KOPT-K1 (cell line): ENCODE data around the gene FAM25A.
"Not testable (repeated sequence)": the region's sequence is repeated elsewhere in the genome, so short reads cannot be mapped to it uniquely, and the experiment has no call there.

ENCODE experiments used
- H3K27ac ChIP-seq: fragments of 200-600 bp; sonication (generic); 2 replicates; pipeline ENCODE4 v1.5.1; 2016; ENCODE audit warnings: antibody characterized with exemption, mild to moderate bottlenecking, low read depth, low read length; ENCODE audit not compliant: poor library complexity, severe bottlenecking
- H3K36me3 ChIP-seq: fragments of 200-600 bp; sonication (generic); 2 replicates; pipeline ENCODE4 v1.5.1; 2017; ENCODE audit warnings: antibody characterized with exemption, mild to moderate bottlenecking, low read length, moderate library complexity; ENCODE audit not compliant: insufficient read depth
- H3K9me3 ChIP-seq: fragments of 200-600 bp; sonication (generic); 2 replicates; pipeline ENCODE4 v1.5.1; 2017; ENCODE audit warnings: antibody characterized with exemption, low read length, mild to moderate bottlenecking; ENCODE audit not compliant: insufficient read depth, poor library complexity, severe bottlenecking

FAM25A gene

DNA sequence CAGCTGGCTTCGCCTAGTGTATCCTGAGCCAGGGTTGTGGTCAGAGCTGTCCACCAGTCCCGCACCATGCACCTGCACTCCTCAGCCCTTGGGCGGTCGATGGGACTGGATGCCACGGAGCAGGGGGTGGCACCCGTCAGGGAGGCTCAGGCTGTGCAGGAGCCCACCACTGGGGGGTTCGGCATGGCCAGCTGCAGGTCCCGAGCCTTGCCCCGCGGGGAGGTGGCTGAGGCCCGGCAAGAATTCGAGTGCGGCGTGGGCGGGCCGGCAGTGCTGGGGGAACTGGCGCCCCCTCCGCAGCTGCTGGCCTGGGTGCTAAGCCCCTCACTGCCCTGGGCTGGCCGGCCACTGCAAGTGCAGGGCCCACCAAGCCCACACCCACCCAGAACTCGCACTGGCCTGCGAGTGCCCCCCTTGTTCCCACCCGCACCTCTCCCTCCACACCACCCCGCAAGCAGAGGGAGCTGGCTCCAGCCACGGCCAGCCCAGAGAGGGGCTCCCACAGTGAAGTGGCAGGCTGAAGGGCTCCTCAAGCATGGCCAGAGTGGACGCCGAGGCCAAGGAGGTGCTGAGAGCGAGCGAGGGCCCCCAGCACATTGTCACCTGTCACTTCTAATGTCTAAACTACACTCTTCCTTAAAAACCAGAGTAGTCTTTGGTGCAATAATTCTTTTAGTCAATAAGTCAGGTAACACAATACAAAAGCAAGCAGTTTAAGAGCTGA lies 11.0 kb downstream of the FAM25A start:
- Histone ChIP-seq H3K27ac (no peak overlapping the region), H3K9me3 (no peaks in the 10 kb centered on the region), H3K36me3 (no peaks in the 10 kb centered on the region)

DNA sequence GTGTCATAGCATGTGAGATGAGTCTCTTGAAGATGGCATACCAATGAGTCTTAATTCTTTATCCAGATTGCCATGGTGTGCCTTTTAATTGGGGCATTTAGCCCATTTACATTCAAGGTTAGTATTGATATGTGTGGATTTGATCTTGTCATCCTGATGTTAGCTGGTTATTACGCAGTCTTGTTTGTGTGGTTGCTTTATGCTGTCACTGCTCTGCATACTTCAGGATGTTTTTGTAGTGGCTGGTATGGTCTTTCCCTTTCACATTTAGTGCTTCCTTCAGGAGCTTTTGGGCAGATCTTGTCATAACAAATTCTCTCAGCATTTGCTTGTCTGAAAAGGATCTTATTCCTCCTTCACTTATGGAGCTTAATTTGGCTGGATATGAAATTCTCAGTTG lies 16.5 kb downstream of the FAM25A start:
- Histone ChIP-seq H3K27ac (no peak overlapping the region), H3K36me3 (no peaks in the 10 kb centered on the region), H3K9me3 (no peaks in the 10 kb centered on the region)

DNA sequence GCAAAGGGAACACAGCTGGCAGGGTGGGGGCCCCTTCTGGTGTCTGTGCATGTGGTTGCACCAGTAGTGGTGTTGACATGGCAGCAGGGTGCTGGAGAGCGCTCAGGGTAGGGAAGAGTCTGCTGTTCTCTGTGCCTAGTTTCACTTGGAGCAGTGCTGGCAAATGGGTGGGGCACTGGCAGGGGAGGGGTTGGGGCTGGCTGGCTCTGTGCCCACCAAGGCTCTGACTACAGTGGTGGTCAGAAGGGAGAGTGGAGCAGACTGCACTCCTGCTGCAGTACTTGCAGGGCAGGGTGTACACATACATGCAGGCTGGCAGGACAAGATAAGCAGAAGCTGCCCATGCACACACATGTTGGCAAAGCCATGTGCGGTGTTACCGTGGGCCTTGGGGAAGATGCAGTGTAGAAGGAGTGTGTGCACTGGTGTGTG lies 18.2 kb downstream of the FAM25A start:
- no peaks in the 10 kb centered on the region for H3K9me3 ChIP-seq
- no peak overlapping the region for H3K27ac ChIP-seq
- H3K36me3 ChIP-seq: no peaks in the 10 kb centered on the region

DNA sequence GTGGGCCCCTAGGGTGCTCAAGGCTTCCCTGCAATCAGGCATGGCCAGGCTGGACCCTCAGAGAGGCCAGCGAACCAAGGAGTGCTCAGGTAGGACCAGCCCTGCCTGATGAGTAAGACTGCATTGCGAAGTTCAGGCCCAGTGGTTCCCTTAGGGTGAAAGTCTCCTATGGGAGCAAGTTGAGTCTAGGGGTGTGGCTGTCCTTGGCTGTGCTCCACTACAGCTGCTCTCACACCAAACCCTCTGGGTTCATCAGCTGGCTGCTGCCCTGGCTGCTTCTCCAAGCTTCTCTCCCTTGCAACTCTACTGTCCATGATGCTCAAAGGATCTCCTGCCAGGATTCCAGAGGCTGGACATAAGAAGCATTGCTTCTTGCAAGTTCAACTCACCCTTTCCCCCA lies 18.7 kb downstream of the FAM25A start:
- H3K27ac ChIP-seq: no peak overlapping the region
- H3K36me3 ChIP-seq: no peaks in the 10 kb centered on the region
- H3K9me3 ChIP-seq: no peaks in the 10 kb centered on the region

DNA sequence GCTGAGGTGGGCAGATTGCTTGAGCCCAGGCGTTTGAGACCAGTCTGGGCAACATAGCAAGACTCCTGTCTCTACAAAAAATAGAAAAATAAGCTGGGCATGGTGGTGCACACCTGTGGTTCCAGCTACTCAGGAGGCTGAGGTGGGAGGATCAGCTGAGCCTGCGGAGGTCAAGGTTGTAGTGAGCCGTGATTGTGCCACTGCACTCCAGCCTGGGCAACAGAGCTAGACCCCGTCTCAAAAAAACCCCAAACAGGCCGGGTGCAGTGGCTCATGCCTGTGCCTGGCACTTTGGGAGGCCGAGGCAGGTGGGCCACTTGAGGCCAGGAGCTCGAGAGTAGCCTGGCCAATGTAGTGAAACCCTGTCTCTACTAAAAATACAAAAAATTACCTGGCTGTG lies 23.5 kb downstream of the FAM25A start:
- not testable (repeated sequence) for H3K9me3 ChIP-seq, H3K27ac ChIP-seq
- H3K36me3 ChIP-seq: peaks cover 26% of the 10 kb centered on the region

DNA sequence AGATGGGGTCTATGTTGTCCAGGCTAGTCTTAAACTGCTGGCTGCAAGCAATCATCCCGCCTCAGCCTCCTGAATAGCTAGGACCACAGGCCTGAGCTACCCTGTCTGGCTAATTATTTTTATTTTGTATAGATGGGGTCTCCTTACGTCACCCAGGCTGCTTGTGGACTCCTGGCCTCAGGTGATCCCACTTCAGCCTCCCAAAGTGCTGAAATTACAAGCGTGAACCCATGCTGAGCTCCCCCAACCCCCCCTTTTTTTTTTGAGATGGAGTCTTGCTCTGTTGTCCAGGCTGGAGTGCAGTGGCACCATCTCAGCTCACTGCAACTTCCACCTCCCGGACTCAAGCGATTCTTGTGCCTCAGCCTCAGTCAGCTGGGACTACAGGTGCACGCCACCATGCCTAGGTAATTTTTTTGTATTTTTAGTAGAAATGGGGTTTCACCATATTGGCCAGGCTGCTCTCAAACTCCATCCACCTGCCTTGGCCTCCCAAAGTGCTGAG lies 25.4 kb downstream of the FAM25A start:
- no peak overlapping the region for H3K27ac ChIP-seq
- no peaks in the 10 kb centered on the region for H3K9me3 ChIP-seq
- H3K36me3 ChIP-seq: peaks cover 45% of the 10 kb centered on the region

DNA sequence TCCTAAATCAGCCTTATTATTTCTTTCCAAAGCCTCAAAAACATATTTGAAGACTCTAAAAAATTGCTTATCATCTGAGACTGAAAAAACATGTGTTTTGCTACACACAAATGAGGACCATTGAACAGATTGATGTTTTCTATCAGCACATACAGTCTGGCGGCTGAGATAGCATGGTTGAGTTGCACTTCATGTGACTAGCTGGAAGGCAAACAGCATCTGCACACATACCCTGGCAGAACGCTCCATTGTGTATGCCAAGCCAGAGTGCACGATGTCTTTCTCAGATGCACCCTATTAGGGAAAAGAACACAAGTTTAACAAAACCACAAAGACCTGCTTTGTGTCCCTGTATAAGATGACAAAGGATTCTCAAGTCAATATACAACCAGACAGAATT lies 33.0 kb downstream of the FAM25A start:
- peaks cover 97% of the 10 kb centered on the region for H3K36me3 ChIP-seq
- no peaks in the 10 kb centered on the region for H3K9me3 ChIP-seq
- H3K27ac ChIP-seq: no peak overlapping the region

DNA sequence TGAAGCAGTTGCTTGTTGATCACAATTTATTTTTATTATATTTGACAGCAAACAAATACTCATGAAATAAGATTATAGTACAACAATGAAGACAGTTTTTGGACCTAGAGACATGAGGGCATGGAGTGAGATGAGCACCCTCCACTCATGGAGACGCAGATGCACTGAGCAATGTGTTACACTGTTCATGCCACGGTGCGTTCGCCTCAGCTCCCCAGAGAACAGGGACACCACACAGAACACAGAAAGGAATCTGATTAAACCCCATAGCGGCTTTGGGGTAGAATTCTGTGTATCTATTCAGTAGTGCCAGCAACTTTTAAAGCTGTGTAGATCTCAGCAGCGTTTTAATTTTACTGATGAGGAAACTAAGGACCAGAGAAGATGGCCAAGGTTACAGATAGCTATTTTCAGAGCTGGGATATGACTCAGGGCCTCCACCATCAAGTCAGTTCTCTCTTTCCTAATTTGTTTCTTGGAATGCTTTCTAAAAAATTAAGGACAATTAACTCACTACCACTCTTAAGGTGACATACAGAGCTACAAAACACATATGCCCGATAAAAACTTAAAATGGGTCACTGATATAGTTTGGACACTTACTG lies 33.6 kb downstream of the FAM25A start:
- Histone ChIP-seq H3K27ac (no peak overlapping the region), H3K36me3 (peaks cover 97% of the 10 kb centered on the region), H3K9me3 (no peaks in the 10 kb centered on the region)

GRCh38 chr10:87054373-87055295 lies 34.5 kb downstream of the FAM25A start:
- no peaks in the 10 kb centered on the region for H3K9me3 ChIP-seq
- H3K27ac ChIP-seq: no peak overlapping the region
- H3K36me3 ChIP-seq: peaks cover 97% of the 10 kb centered on the region

DNA sequence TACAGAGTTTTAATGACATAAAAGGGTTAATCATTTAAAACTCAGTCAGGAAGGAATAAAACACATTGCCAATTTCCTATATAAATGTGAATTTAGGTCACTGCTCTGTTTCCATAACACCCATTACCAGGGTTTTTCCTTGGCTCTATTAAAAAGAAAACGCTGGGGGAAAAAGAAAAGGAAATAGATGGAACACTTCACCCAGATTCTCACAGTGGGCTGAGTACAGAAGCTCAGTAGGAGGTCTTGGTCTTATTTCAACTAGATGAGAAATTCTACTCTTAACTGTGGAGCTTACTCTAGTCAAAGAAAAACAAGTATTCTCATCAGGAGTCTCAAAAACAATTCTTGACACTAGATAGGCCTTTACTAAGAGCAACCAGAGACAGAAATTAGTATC lies 38.1 kb downstream of the FAM25A start:
- Histone ChIP-seq H3K27ac (no peak overlapping the region), H3K36me3 (peaks cover 97% of the 10 kb centered on the region), H3K9me3 (no peaks in the 10 kb centered on the region)

DNA sequence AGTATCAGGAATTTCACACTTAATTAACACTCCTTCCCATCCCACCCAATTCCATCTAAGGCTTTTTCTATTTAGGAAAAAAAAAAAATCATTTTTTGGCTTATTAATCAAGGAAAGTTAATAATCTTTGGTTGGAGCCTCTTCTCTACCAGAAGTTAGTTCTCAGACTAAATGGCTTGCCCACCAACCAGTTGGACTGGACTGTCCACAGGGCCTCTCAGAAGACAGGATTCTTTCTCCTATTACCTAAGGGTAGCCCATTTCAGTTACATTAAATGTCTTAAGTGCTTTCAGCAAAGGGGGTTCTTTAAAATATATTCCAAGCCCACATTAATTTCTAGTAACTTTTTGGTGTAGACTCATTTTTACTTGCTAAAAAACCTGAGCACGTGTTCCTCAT lies 39.3 kb downstream of the FAM25A start:
- peaks cover 97% of the 10 kb centered on the region for H3K36me3 ChIP-seq
- H3K27ac ChIP-seq: no peak overlapping the region

GRCh38 chr10:87060280-87060928 lies 40.3 kb downstream of the FAM25A start:
- no peaks in the 10 kb centered on the region for H3K9me3 ChIP-seq
- no peak overlapping the region for H3K27ac ChIP-seq
- peaks cover 97% of the 10 kb centered on the region for H3K36me3 ChIP-seq

More for the DNA sequence above, 39.3 kb downstream of the FAM25A start:
- H3K9me3 ChIP-seq: no peaks in the 10 kb centered on the region

DNA sequence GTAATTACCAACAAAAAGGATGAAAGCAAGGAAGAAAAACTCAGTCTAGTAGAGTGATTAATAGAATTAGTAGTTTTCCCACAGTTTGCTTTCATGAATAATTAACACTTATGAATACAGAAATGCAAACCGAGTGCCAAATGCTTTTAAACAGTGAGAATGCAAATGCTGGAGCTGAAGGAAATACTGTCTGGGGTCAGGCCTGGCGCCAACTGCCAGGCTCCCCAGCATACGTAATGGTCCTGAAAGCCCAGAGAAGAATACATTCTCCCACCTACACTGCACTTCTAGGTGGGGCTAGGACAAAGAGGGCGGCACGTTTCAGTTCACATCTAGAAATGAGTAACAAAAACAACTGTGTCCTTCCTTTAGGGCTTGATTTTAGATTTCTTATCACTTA lies 44.6 kb downstream of the FAM25A start:
- H3K36me3 ChIP-seq: peaks cover 98% of the 10 kb centered on the region
- H3K9me3 ChIP-seq: no peaks in the 10 kb centered on the region
- H3K27ac ChIP-seq: no peak overlapping the region

DNA sequence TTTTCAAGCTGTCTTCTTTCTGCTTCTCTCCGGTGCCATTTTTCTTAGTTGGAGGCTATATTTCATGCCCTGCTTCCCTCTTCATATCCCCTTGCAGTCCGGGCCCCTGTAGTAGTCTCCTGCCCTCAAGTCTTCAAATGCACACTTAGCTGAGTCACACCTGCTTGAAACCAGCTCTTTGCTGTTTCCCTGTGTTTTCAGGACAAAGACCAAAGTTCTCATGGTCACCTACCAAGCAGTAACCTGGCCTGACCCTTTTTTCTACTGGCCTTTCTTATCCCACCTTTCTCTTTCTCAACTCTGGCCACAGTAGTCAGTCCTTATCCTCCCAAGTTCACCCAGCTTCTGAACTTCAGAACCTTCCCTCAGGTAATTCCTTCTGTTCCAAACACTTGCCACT lies 46.1 kb downstream of the FAM25A start:
- no peak overlapping the region for H3K27ac ChIP-seq
- peaks cover 98% of the 10 kb centered on the region for H3K36me3 ChIP-seq
- H3K9me3 ChIP-seq: no peaks in the 10 kb centered on the region

- H3K36me3 ChIP-seq: peaks cover 98% of the 10 kb centered on the region
- no peaks in the 10 kb centered on the region for H3K9me3 ChIP-seq
- H3K27ac ChIP-seq: no peak overlapping the region
Observed at GRCh38 chr10:87066865-87067264, 46.8 kb downstream of the FAM25A start.
